IgD-negative memory B cell (primary cell): ENCODE results near the gene DOCK1. TPM values are rescaled to one million over a fixed set of nuclear protein-coding genes. Genes with fewer than 3 reads are reported as not detected.

ENCODE experiments used
- H3K27ac Mint-ChIP-seq, 3 donors: one replicate each; pipeline ENCODE4 v1.8.0; 2020 to 2022; ENCODE audit warnings: mild to moderate bottlenecking in 3 of 3, mixed read lengths in 3 of 3, moderate library complexity in 1 of 3
- H3K27me3 Mint-ChIP-seq: one replicate; pipeline ENCODE4 v1.8.0; 2021; ENCODE audit warnings: mixed read lengths
- H3K36me3 Mint-ChIP-seq: one replicate; pipeline ENCODE4 v1.8.0; 2020; ENCODE audit warnings: mild to moderate bottlenecking, mixed read lengths
- H3K4me1 Mint-ChIP-seq, 3 donors: one replicate each; pipeline ENCODE4 v1.8.0; 2020 to 2022; ENCODE audit warnings: mixed read lengths in 3 of 3, mild to moderate bottlenecking in 1 of 3
- H3K4me3 Mint-ChIP-seq, 4 donors: one replicate each; pipeline ENCODE4 v1.8.0; 2020 to 2022; ENCODE audit warnings: mild to moderate bottlenecking in 4 of 4, mixed read lengths in 4 of 4, moderate library complexity in 3 of 4
- H3K9me3 Mint-ChIP-seq, 3 donors: one replicate each; pipeline ENCODE4 v1.8.0; 2020 to 2021; ENCODE audit warnings: mixed read lengths in 3 of 3, mild to moderate bottlenecking in 1 of 3
- polyA plus RNA-seq: library from polyadenylated mRNA; unstranded; fragments of 300-500 nt; fragmentation: Illumina TruSeq; gene quantifications from one replicate; pipeline ENCODE4 v1.2.3, GENCODE V29; 2021

The DOCK1 gene
- polyA plus RNA-seq, 1 donor from 2014 or later, result not detected

GRCh38 chr10:127398140-127398970, 493.1 kb downstream of the DOCK1 start:
- H3K9me3 Mint-ChIP-seq, result peaks cover 0 to 10% (median 9%) of the 10 kb centered on the region in 3 donors
- no peaks in the 10 kb centered on the region for H3K27me3 Mint-ChIP-seq
- no peak overlapping the region for H3K27ac Mint-ChIP-seq
- no peaks in the 10 kb centered on the region for H3K36me3 Mint-ChIP-seq
- no peaks in the 10 kb centered on the region for H3K4me1 Mint-ChIP-seq
- no peak overlapping the region for H3K4me3 Mint-ChIP-seq

GRCh38 chr10:127398971-127399365, 493.7 kb downstream of the DOCK1 start:
- no peaks in the 10 kb centered on the region for H3K4me1 Mint-ChIP-seq
- no peak overlapping the region for H3K4me3 Mint-ChIP-seq
- H3K27ac Mint-ChIP-seq, result no peak overlapping the region
- H3K9me3 Mint-ChIP-seq, result peaks cover 0 to 10% (median 7%) of the 10 kb centered on the region in 3 donors
- H3K27me3 Mint-ChIP-seq, result no peaks in the 10 kb centered on the region
- H3K36me3 Mint-ChIP-seq, result no peaks in the 10 kb centered on the region

GRCh38 chr10:127399668-127400067, 494.4 kb downstream of the DOCK1 start:
- Mint-ChIP-seq H3K9me3 (peaks cover 2 to 12% (median 7%) of the 10 kb centered on the region in 3 donors), H3K27me3 (no peaks in the 10 kb centered on the region), H3K27ac (no peak overlapping the region)

GRCh38 chr10:127400216-127400615, 495.0 kb downstream of the DOCK1 start:
- Mint-ChIP-seq H3K4me3 (no peak overlapping the region), H3K36me3 (no peaks in the 10 kb centered on the region), H3K9me3 (peaks cover 7 to 15% (median 7%) of the 10 kb centered on the region in 3 donors), H3K4me1 (no peaks in the 10 kb centered on the region), H3K27ac (no peak overlapping the region), H3K27me3 (no peaks in the 10 kb centered on the region)

More at GRCh38 chr10:127399668-127400067, 494.4 kb downstream of the DOCK1 start:
- Mint-ChIP-seq H3K4me3 (no peak overlapping the region), H3K4me1 (no peaks in the 10 kb centered on the region), H3K36me3 (no peaks in the 10 kb centered on the region)

- Mint-ChIP-seq H3K27me3 (no peaks in the 10 kb centered on the region), H3K27ac (no peak overlapping the region), H3K4me3 (no peak overlapping the region), H3K36me3 (no peaks in the 10 kb centered on the region), H3K4me1 (no peaks in the 10 kb centered on the region), H3K9me3 (peaks cover 7 to 15% (median 10%) of the 10 kb centered on the region in 3 donors)
These were observed 497.6 kb downstream of the DOCK1 start for GRCh38 chr10:127402596-127403409.

GRCh38 chr10:127405221-127405620, 500.0 kb downstream of the DOCK1 start:
- Mint-ChIP-seq H3K4me1 (no peaks in the 10 kb centered on the region), H3K27me3 (no peaks in the 10 kb centered on the region), H3K4me3 (no peak overlapping the region), H3K9me3 (peaks cover 7 to 15% (median 10%) of the 10 kb centered on the region in 3 donors), H3K36me3 (no peaks in the 10 kb centered on the region), H3K27ac (no peak overlapping the region)

GRCh38 chr10:127406018-127406550, 500.9 kb downstream of the DOCK1 start:
- Mint-ChIP-seq H3K27ac (no peak overlapping the region), H3K9me3 (peaks cover 5 to 15% (median 10%) of the 10 kb centered on the region in 3 donors), H3K4me3 (no peak overlapping the region), H3K4me1 (no peaks in the 10 kb centered on the region), H3K27me3 (no peaks in the 10 kb centered on the region), H3K36me3 (peaks cover 4% of the 10 kb centered on the region)

- no peak overlapping the region for H3K27ac Mint-ChIP-seq
- peaks cover 6% of the 10 kb centered on the region for H3K36me3 Mint-ChIP-seq
- H3K4me3 Mint-ChIP-seq, result no peak overlapping the region
- H3K9me3 Mint-ChIP-seq, result peaks cover 0 to 10% (median 6%) of the 10 kb centered on the region in 3 donors
- H3K27me3 Mint-ChIP-seq, result no peaks in the 10 kb centered on the region
- H3K4me1 Mint-ChIP-seq, result no peaks in the 10 kb centered on the region
These were observed 502.3 kb downstream of the DOCK1 start for GRCh38 chr10:127407551-127407950.

GRCh38 chr10:127408112-127408710, 503.0 kb downstream of the DOCK1 start:
- Mint-ChIP-seq H3K9me3 (peaks cover 0 to 10% (median 5%) of the 10 kb centered on the region in 3 donors), H3K27me3 (no peaks in the 10 kb centered on the region), H3K36me3 (peaks cover 6% of the 10 kb centered on the region), H3K4me1 (no peaks in the 10 kb centered on the region), H3K27ac (no peak overlapping the region), H3K4me3 (no peak overlapping the region)

- Mint-ChIP-seq H3K4me1 (no peaks in the 10 kb centered on the region), H3K36me3 (peaks cover 6% of the 10 kb centered on the region), H3K27me3 (no peaks in the 10 kb centered on the region), H3K27ac (no peak overlapping the region), H3K9me3 (peaks cover 0 to 10% (median 5%) of the 10 kb centered on the region in 3 donors), H3K4me3 (no peak overlapping the region)
These were observed 503.5 kb downstream of the DOCK1 start for GRCh38 chr10:127408733-127409132.

GRCh38 chr10:127410030-127410429, 504.8 kb downstream of the DOCK1 start:
- Mint-ChIP-seq H3K36me3 (peaks cover 6% of the 10 kb centered on the region), H3K9me3 (peaks cover 0 to 5% (median 0%) of the 10 kb centered on the region in 3 donors), H3K27ac (no peak overlapping the region), H3K27me3 (no peaks in the 10 kb centered on the region), H3K4me1 (no peaks in the 10 kb centered on the region), H3K4me3 (no peak overlapping the region)

GRCh38 chr10:127411062-127411461, 505.8 kb downstream of the DOCK1 start:
- H3K27ac Mint-ChIP-seq, result no peak overlapping the region
- no peaks in the 10 kb centered on the region for H3K4me1 Mint-ChIP-seq
- H3K9me3 Mint-ChIP-seq, result no peaks in the 10 kb centered on the region
- H3K36me3 Mint-ChIP-seq, result peaks cover 6% of the 10 kb centered on the region
- H3K4me3 Mint-ChIP-seq, result no peak overlapping the region
- no peaks in the 10 kb centered on the region for H3K27me3 Mint-ChIP-seq

- peaks cover 6% of the 10 kb centered on the region for H3K36me3 Mint-ChIP-seq
- H3K4me1 Mint-ChIP-seq, result no peaks in the 10 kb centered on the region
- H3K4me3 Mint-ChIP-seq, result no peak overlapping the region
- H3K9me3 Mint-ChIP-seq, result no peaks in the 10 kb centered on the region
- no peaks in the 10 kb centered on the region for H3K27me3 Mint-ChIP-seq
- no peak overlapping the region for H3K27ac Mint-ChIP-seq
These were observed 508.1 kb downstream of the DOCK1 start for GRCh38 chr10:127413326-127413725.

GRCh38 chr10:127414024-127414423, 508.8 kb downstream of the DOCK1 start:
- Mint-ChIP-seq H3K27ac (no peak overlapping the region), H3K9me3 (no peaks in the 10 kb centered on the region)

GRCh38 chr10:127415116-127415515, 509.9 kb downstream of the DOCK1 start:
- no peak overlapping the region for H3K27ac Mint-ChIP-seq
- H3K36me3 Mint-ChIP-seq, result peaks cover 6% of the 10 kb centered on the region
- H3K27me3 Mint-ChIP-seq, result no peaks in the 10 kb centered on the region
- no peaks in the 10 kb centered on the region for H3K9me3 Mint-ChIP-seq
- no peaks in the 10 kb centered on the region for H3K4me1 Mint-ChIP-seq
- no peak overlapping the region for H3K4me3 Mint-ChIP-seq

More at GRCh38 chr10:127414024-127414423, 508.8 kb downstream of the DOCK1 start:
- Mint-ChIP-seq H3K36me3 (peaks cover 6% of the 10 kb centered on the region), H3K4me3 (no peak overlapping the region), H3K4me1 (no peaks in the 10 kb centered on the region), H3K27me3 (no peaks in the 10 kb centered on the region)
